ENCODE measurements around the gene SASH1.

GRCh38 chr6:148591656-148592055 lies 249.0 kb downstream of the SASH1 start:
- no peak for TF ChIP-seq CTCF (IDR thresholded peaks at IDR 0.05; ENCODE audit: low read length)
- no peak for TF ChIP-seq EZH2 (optimal IDR thresholded peaks at IDR 0.05; ENCODE audit: low read depth, low read length)
